Ovary (tissue), 3 donors: ENCODE data around the gene CASP2.

Experiments
- CTCF ChIP-seq, 3 donors: fragments of 450-650 bp in 2 of 3; fragments of 200-600 bp in 1 of 3; IDR thresholded peaks; one replicate each; pipeline versions ENCODE4 v1.5.1 to v1.8.0; 2016 to 2022; ENCODE audit warnings: antibody characterized with exemption in 3 of 3, mild to moderate bottlenecking in 1 of 3
- EP300 ChIP-seq: sonication (generic); formaldehyde crosslinking; IDR thresholded peaks from one replicate; pipeline ENCODE4 v1.6.1; 2017; ENCODE audit warnings: antibody characterized with exemption
- POLR2A ChIP-seq: fragments of 450-650 bp; IDR thresholded peaks from one replicate; pipeline ENCODE4 v1.6.1; 2017; ENCODE audit warnings: antibody characterized with exemption, mild to moderate bottlenecking, moderate library complexity
- donor health status: DM: no; HTN: no; CAD: no.

GRCh38 chr7:143284591-143285469 is 3.3 kb upstream of the CASP2 start, which contains the start of gene TMEM139:
- no peak for TF ChIP-seq POLR2A
- TF ChIP-seq CTCF (IDR thresholded peaks at IDR 0.05): no peak
- TF ChIP-seq EP300: no peak
